Endothelial cell of umbilical vein (primary cell): Measurements from ENCODE around the gene YPEL1.

ENCODE experiments used
- POLR2A ChIP-seq: IDR thresholded peaks from 2 replicates; pipeline ENCODE4 v1.6.1; 2012; ENCODE audit warnings: low read depth, mild to moderate bottlenecking, control low read depth, low read length
- POLR2AphosphoS5 ChIP-seq: IDR thresholded peaks from 2 replicates; pipeline ENCODE4 v1.6.1; 2012; ENCODE audit warnings: low read depth, mild to moderate bottlenecking, control low read depth, low read length, moderate library complexity; ENCODE audit not compliant: insufficient read depth
- TF ChIP-seq, protein P1 (sequence below), 2 donors: IDR thresholded peaks; 1 replicate in 1 of 2; 2 replicates in 1 of 2; pipeline ENCODE4 v1.5.1; 2011; ENCODE audit warnings: low read length in 2 of 2, mild to moderate bottlenecking in 2 of 2, moderate library complexity in 2 of 2, control low read depth in 1 of 2, inconsistent platforms in 1 of 2, low read depth in 1 of 2; ENCODE audit not compliant: insufficient read depth in 1 of 2; ENCODE audit errors: extremely low read depth in 1 of 2
- TF ChIP-seq, protein P2 (sequence below): IDR thresholded peaks from 2 replicates; pipeline ENCODE4 v1.6.1; 2011; ENCODE audit not compliant: insufficient read depth, insufficient read length

DNA sequence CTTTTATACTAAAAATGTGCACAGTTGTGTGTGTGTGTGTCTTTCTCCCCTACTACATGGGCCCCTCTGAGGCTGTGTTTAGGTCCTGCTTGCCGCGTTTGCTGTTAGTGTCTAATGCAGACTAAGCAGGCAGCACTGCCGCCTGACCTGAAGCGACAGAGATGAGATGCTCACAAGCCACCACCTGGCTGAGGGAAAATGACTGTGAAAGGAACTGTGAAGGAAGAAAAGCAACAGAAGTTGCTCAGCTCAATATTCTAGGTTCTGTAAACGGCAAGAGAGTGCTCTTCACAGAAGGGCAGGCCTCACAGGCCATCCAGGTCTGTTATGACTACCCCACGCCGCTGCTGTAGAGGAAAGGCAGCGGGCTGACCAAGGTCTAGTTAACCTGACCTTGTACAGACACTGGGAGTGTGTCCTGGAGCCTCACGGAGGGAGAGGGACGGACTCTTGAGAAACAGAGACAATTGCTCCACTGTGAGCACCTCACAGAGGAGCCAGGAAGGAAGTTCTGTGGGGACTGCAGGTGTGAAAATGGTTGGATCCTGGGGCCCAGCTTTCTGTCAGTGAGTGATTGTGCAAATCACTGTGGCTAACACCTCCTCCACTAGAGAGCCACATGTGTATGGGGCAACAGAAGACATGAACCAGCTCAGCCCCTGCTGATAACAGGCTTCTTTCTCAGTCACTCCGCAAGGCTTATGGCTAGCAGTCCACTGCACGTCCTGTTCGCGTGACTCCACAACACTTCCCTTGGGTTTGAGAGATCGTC is 31.3 kb upstream of the YPEL1 start:
- TF ChIP-seq POLR2A (no peak), POLR2AphosphoS5 (no peak)
- TF ChIP-seq, protein P1, sequence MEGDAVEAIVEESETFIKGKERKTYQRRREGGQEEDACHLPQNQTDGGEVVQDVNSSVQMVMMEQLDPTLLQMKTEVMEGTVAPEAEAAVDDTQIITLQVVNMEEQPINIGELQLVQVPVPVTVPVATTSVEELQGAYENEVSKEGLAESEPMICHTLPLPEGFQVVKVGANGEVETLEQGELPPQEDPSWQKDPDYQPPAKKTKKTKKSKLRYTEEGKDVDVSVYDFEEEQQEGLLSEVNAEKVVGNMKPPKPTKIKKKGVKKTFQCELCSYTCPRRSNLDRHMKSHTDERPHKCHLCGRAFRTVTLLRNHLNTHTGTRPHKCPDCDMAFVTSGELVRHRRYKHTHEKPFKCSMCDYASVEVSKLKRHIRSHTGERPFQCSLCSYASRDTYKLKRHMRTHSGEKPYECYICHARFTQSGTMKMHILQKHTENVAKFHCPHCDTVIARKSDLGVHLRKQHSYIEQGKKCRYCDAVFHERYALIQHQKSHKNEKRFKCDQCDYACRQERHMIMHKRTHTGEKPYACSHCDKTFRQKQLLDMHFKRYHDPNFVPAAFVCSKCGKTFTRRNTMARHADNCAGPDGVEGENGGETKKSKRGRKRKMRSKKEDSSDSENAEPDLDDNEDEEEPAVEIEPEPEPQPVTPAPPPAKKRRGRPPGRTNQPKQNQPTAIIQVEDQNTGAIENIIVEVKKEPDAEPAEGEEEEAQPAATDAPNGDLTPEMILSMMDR (IDR thresholded peaks at IDR 0.05; ENCODE audit: extremely low read depth in 1 of 2, insufficient read depth in 1 of 2, low read depth in 1 of 2, low read length in 2 of 2) = no peak
- TF ChIP-seq, protein P2, sequence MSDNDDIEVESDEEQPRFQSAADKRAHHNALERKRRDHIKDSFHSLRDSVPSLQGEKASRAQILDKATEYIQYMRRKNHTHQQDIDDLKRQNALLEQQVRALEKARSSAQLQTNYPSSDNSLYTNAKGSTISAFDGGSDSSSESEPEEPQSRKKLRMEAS = no peak
